Ectodermal cell (in vitro differentiated cells): ENCODE data around the gene METAP1D.

ENCODE experiments used
- H3K27ac ChIP-seq: 2 replicates; pipeline ENCODE4 v1.7.0; 2013; ENCODE audit warnings: mild to moderate bottlenecking, low read depth, low read length; ENCODE audit not compliant: insufficient read depth, poor library complexity, severe bottlenecking
- H3K27me3 ChIP-seq: 2 replicates; pipeline ENCODE4 v1.7.0; 2013; ENCODE audit warnings: mild to moderate bottlenecking, low read length; ENCODE audit not compliant: insufficient read depth, control insufficient read depth, poor library complexity, severe bottlenecking
- H3K36me3 ChIP-seq: one replicate; pipeline ENCODE4 v1.7.0; 2013; ENCODE audit warnings: low read length; ENCODE audit not compliant: control insufficient read depth, insufficient read depth
- H3K4me1 ChIP-seq: one replicate; pipeline ENCODE4 v1.7.0; 2013; ENCODE audit warnings: low read length; ENCODE audit not compliant: control insufficient read depth, insufficient read depth
- H3K4me3 ChIP-seq: 2 replicates; pipeline ENCODE4 v1.7.0; 2013; ENCODE audit warnings: low read depth, low read length, control low read depth; ENCODE audit not compliant: insufficient read depth
- H3K9me3 ChIP-seq: 2 replicates; pipeline ENCODE4 v1.7.0; 2013; ENCODE audit warnings: mild to moderate bottlenecking, low read length, moderate library complexity; ENCODE audit not compliant: control insufficient read depth
- WGBS, 2 experiments: methylation state at CpG; one replicate each; pipeline ENCODE4 v1.1.7; 2013; ENCODE audit warnings: missing lambda C conversion rate in 2 of 2; 5-methylcytosine and 5-hydroxymethylcytosine counted together

METAP1D gene

DNA sequence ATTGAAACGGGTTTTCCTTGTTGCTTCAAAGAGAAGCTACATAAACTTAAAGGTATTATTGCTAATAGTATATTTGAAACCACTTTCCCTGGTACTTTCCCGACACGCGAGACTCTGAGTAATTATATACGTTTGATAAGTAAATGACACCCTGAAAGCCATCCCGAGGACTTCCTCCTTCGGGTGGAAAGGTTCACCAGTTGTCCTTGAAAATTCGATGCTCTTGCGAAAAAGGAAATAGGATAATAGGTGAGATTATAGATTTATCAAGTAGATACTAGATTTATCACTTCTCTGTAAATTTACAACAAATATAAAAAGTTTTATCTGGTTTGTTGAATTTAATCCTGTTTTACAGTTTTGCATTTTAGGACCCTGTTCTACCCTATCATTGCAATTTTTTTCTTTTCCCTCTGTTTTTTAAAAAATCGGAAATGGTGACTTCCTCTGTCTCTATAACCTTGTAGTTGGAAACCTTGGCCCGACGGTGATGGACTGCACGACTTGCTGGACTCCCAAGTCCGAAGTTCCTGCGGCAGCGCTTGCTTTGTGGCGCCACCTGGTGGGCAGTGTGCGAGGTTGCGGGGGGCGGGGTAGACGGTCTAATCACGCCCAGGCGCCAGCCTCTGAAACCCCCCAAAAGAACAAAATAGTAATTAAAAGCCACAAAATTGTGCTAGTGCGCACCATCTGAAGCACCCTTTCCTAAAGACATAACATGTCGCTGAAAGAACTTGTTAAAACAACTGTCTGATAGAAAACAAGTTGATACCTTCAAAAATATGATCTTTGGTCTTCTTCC, 103.9 kb downstream of the METAP1D start:
- H3K27me3 ChIP-seq = peaks cover 100% of the 10 kb centered on the region
- H3K4me3 ChIP-seq = no peak overlapping the region
- peaks cover 13% of the 10 kb centered on the region for H3K4me1 ChIP-seq
- H3K36me3 ChIP-seq = no peaks in the 10 kb centered on the region
- no peaks in the 10 kb centered on the region for H3K9me3 ChIP-seq
- 6% methylated on average over 22 to 24 of the region's 25 CpGs for WGBS, 2 experiments
- H3K27ac ChIP-seq = no peak overlapping the region

DNA sequence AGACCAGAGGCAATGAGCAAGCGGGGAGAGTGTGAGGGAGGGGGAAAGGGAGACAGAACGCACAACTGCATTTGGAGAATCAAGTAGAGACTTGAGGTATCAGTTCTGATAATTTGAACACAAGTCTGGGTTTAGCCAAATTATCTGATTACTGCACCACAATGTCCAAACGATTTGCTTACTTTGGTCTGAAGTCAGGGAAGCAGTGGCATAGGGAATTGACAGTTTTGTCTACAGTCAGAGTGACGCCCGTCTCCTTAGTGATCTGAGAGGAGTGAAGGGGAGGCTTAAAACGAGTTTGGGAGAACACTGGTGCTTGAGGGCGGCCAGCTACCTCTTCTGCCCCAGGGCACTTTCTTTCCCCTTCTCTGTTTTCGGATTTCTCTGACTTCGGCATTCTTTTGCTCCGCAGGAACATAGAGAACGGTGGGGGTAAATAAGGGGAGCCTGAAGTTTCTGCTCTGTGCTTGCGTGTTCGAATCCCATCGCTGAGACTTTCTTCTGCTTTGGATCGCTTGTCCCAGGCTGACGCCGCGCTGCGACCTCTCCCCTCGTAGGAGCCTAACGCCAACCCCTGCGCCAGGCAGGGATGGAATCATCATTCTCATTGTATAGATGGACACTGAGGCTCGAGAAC, 105.8 kb downstream of the METAP1D start:
- Histone ChIP-seq H3K27ac (no peak overlapping the region), H3K9me3 (no peaks in the 10 kb centered on the region), H3K4me1 (peaks cover 8% of the 10 kb centered on the region), H3K27me3 (peaks cover 95% of the 10 kb centered on the region), H3K36me3 (no peaks in the 10 kb centered on the region), H3K4me3 (no peak overlapping the region)
- WGBS, 2 experiments = 16% methylated on average over 23 of the region's 23 CpGs

DNA sequence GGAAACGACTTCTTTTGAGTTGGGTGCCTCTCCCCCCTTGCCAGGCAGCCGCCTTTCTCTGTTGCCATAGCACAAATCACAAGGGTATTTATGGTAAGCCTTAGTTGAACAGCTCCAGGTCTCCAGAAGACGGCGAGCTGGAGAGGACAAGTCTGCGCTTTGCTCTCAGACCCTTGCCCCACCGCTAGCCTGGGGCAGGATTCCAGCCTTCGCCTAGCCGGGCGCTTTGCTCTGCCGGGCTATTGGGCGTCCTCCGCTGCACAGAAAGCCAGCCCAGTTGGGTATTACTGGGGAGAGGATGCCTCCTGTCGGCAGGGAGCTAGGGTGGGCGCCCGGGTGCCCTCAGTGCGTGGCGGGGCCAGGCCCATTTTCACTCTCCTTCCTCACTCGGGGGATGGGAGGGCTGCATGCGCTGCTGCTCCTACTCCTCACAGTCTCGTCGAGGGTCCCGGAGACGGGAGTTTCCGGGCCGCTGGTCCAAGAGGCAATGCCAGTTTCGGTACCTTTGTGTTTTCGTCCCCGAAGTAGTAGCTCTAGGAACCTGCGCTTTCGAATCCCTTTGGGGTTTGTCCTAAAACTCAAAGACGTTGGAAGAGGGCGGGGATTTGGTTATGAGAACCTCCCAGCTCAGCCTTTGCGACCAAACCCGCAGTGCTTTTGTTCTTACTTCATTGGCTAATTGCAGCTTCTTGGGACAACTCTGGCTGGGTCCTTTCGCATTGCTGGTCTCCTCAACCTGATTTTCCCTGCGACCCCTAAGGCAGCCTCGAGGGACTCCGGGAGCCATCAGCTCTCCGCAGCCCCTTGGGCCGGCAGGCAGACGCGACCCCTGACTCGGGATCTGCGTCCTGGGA, 106.6 kb downstream of the METAP1D start:
- H3K27me3 ChIP-seq = peaks cover 88% of the 10 kb centered on the region
- 4% methylated on average over 44 of the region's 44 CpGs for WGBS, 2 experiments

DNA sequence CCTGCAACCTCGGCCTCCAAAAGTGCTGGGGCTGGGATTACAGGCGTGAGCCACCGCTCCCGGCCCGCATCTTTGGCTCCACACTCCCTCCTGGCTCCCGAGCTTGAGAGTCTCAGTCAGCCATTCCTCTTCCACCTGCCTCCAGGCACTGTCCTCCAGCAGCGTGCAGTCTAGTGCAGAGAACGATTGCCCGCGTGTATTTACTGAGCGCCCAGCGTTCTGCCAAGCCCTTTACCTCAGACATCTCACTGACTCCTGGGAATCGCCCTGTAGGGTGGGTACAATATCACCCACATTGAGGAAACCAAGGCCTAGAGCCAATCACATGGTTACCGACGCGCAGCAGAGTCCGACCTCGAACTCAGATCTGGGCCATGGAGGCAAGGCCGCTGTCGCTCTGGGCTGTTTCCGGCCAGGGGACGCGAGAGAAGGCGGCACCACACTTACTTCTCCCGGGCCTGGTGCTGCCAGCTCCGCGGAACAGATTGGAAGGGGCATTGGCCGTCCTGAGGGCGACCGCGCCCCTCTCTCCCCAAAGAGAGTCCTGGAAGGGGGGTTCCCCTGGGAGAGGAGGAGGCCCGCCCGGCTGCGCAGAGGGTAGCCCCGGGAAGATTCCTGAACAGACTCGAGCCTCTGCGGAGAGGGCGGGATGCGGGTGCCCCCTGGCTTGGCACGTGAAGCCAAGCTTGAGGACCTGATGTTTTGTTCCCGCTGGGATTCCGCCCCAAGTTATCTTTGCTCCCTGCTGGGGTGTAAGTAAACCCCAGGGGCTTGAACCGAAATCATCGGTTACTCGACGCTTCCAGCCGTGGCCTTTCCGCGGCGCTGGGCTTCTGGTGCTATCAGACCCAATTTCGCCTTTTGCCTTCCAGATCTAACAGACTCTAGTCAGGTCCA, 108.2 kb downstream of the METAP1D start:
- Histone ChIP-seq H3K9me3 (no peaks in the 10 kb centered on the region), H3K36me3 (no peaks in the 10 kb centered on the region), H3K27me3 (peaks cover 72% of the 10 kb centered on the region), H3K4me1 (no peaks in the 10 kb centered on the region), H3K27ac (no peak overlapping the region), H3K4me3 (no peak overlapping the region)
- WGBS, 2 experiments = 91 to 94% methylated on average over 51 of the region's 51 CpGs

More for the DNA sequence above, 106.6 kb downstream of the METAP1D start:
- peaks cover 3% of the 10 kb centered on the region for H3K4me1 ChIP-seq
- no peaks in the 10 kb centered on the region for H3K36me3 ChIP-seq
- H3K4me3 ChIP-seq = peak overlapping the region; percentile 29
- H3K27ac ChIP-seq = no peak overlapping the region
- H3K9me3 ChIP-seq = no peaks in the 10 kb centered on the region

DNA sequence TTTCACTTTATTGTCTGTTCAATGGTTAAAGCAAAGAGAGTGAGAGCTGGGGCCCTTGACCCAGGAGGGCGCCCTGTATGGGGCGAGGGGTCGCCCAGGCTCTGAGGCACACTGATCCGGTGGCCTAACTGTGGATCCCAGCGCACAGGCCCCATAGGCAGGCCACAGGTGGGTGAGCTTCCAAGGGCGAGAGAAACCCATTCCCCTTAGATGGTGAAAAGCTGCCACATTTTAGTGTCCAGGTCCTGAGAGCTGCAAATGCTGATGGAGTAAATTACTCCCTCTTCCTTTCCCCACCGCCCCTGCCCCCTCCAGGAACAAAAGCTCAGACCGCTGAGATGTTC, 108.8 kb downstream of the METAP1D start:
- Histone ChIP-seq H3K27me3 (peaks cover 65% of the 10 kb centered on the region), H3K36me3 (no peaks in the 10 kb centered on the region), H3K4me3 (no peak overlapping the region), H3K4me1 (no peaks in the 10 kb centered on the region), H3K27ac (no peak overlapping the region), H3K9me3 (no peaks in the 10 kb centered on the region)
- WGBS, 2 experiments = 85 to 89% methylated on average over 8 of the region's 8 CpGs

DNA sequence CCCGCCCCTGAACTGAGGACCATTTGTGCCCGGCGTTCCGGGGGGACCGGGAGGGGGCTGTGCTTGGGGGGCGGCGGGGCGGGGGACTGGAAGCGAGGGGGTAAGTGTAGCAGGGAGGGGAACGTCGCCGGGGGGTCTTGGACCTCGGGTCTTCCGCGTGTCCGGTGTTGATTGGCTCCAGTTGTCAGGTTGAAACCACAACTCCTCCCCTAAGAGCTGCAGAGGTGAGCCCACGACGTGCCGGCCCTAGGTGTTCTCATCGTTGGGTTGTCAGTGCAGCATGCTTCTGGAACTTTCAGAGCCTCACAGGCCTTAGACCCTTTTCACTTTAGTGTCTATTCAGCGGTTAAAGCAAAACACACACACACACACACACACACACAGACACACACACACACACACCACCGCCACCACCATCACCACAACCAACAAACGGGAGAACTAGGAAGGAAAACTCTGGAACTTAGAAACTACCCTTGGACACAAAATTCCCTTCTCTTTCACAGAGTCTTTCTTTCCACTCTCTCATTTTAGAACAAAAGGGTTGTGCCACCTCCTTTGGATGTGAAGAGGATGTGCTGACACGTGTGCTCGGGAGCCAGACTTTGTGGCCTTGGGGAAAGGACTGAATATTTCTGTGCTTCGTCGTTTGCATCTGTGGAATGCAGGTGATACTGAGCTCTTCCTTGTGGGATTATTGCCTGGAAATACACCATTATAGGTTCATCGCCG, 109.7 kb downstream of the METAP1D start:
- Histone ChIP-seq H3K9me3 (no peaks in the 10 kb centered on the region), H3K27me3 (peaks cover 57% of the 10 kb centered on the region), H3K4me3 (no peak overlapping the region), H3K27ac (no peak overlapping the region), H3K36me3 (no peaks in the 10 kb centered on the region), H3K4me1 (no peaks in the 10 kb centered on the region)
- 85 to 87% methylated on average over 29 of the region's 29 CpGs for WGBS, 2 experiments

DNA sequence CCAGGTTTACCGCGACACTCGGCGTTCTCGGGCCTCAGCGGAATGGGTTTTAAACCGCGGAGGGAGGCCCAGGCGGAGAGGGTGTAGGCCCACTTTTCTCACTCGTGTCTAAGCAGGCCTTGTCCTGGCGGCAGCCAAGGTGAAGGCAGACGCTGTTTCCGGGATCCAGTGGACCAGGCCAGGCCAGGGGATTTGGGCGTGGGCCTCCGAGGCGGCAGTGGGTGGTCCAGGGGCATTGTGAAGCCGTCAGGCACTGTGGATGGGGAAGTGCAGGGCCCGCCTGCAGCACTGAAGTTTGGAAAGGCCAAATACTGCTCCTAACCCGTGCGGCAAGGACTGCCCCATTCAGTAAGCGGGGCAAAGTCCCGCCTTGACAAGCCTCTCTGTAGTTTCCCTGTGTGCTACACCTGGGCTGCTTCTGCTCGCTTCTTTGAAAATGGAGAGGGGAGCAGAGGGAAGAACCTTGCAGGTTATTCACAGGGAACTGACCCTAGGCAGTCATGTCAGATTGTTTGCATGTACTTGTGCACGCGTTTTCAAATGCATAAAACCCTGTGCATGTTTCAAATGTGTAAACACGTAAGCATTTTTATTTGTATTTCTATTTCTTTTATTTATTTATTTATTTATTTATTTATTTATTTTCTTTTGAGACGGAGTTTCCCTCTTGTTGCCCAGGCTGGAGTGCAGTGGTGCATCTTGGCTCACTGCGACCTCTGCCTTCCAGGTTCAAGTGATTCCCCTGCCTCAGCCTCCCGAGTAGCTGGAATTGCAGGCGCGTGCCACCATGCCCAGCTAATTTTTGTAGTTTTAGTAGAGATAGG, 110.4 kb downstream of the METAP1D start:
- H3K36me3 ChIP-seq = no peaks in the 10 kb centered on the region
- no peak overlapping the region for H3K27ac ChIP-seq
- H3K4me1 ChIP-seq = no peaks in the 10 kb centered on the region
- H3K4me3 ChIP-seq = no peak overlapping the region
- no peaks in the 10 kb centered on the region for H3K9me3 ChIP-seq
- peaks cover 49% of the 10 kb centered on the region for H3K27me3 ChIP-seq
- WGBS, 2 experiments = 75 to 76% methylated on average over 30 to 31 of the region's 31 CpGs

DNA sequence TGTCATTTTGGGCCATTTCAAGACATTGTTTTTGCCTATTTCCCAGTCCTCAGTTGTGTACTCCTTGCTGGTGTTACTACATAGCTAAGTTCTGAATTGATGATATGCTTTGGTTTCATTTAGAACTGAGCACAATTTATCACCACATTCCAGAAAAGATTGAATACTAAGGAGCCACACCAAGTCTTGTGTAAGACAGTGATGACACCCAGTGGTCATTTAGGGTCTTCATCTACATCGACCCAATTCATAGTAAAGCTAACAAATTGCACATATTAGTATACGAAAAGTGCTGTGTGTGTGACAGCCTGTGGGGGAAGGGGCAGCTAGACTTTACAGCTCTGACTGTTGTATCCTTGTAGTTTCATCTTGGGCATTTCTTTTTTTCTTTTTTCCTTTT, 113.9 kb downstream of the METAP1D start:
- WGBS, 2 experiments = 67 to 78% methylated on average over 2 of the region's 2 CpGs
- H3K27ac ChIP-seq = no peak overlapping the region
- no peak overlapping the region for H3K4me3 ChIP-seq
- no peaks in the 10 kb centered on the region for H3K36me3 ChIP-seq
- H3K9me3 ChIP-seq = no peaks in the 10 kb centered on the region
- H3K27me3 ChIP-seq = peaks cover 15% of the 10 kb centered on the region
- no peaks in the 10 kb centered on the region for H3K4me1 ChIP-seq
